RKO (cell line): ENCODE measurements around the gene SPIB.
A peak's percentile ranks its signal among the peaks of the same experiment; 100 is the strongest.
"Not testable (repeated sequence)": the region's sequence is repeated elsewhere in the genome, so short reads cannot be mapped to it uniquely, and the experiment has no call there.

Source experiments
- DNase-seq: peaks from one replicate; pipeline ENCODE4 v3.0.0-alpha.2; 2016; ENCODE audit warnings: low spot score

SPIB gene

GRCh38 chr19:50418176-50419021 is at the start of gene SPIB:
TSS of gene SPIB (plus strand) at chr19:50418938. CDS start at chr19:50418963, 25 bp downstream.
- DNase-seq: no peak

DNA sequence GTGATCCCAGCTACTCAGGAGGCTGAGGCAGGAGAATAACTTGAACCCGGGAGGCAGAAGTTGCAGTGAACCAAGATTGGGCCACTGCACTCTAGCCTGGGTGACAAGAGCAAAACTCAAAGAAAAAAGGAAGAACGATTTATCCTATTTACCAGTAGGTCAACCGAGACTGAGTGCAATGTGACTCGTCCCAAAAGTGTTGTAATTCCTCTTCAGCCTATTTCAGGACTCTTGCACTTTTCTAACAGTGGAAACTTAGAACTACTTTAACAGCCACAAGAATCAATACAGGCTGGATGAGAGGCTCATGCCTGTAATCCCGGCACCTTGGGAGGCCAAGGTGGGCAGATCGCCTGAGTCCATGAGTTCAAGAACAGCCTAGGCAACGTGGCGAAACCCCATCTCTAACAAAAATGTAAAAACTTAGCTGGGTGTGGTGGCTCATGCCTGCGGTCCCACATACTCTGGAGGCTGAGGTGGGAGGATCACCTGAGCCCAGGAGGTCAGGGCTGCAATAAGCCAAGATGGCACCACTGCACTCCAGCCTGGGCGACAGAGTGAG is 46.7 kb upstream of the SPIB start:
- no peak for DNase-seq

- DNase-seq: peak; percentile 99
These were observed 42.3 kb upstream of the SPIB start, which contains the start of gene NR1H2 for GRCh38 chr19:50376166-50377050. TSS of gene NR1H2 (plus strand) at chr19:50376457. CDS start at chr19:50377606, 1,149 bp downstream.

- DNase-seq: no peak
These were observed 41.7 kb upstream of the SPIB start for GRCh38 chr19:50377051-50377461.

DNA sequence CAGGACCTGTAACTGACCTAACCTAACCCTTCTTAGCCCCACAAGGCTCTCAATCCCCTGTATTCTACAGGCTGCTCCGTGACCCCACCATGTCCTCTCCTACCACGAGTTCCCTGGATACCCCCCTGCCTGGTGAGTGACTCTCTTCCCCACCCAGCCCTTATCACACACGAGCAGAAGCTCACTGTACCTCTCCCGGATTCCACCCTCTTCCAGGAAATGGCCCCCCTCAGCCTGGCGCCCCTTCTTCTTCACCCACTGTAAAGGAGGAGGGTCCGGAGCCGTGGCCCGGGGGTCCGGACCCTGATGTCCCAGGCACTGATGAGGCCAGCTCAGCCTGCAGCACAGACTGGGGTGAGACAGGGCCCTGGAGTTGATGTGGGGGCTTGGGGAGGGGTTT is 41.2 kb upstream of the SPIB start:
- no peak for DNase-seq

GRCh38 chr19:50378169-50378862 is 40.4 kb upstream of the SPIB start:
- DNase-seq: no peak

- no peak for DNase-seq
These were observed 39.9 kb upstream of the SPIB start for GRCh38 chr19:50378863-50379236.

- no peak for DNase-seq
These were observed 39.1 kb upstream of the SPIB start for GRCh38 chr19:50379602-50380001.

DNA sequence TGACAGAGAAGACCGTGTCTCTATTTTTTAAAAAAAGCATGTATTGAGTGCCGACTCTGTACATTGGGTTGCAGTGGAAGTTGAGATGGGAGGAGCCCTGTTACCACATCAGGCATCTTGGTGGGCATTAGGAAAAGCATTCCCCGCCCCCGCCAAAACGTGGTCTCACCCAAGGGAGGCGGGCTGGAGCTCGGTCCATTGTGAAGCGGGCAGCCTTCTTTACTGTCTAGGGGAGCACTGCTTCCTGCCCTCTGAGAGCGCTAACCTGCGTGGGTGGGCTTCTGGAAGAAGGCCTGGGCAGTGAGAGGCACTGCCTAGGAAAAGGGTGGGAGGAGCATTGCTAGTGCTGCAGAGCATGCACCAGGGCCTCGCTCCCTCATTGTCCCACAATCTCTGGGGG is 38.6 kb upstream of the SPIB start:
- no peak for DNase-seq

GRCh38 chr19:50380751-50381151 is 38.0 kb upstream of the SPIB start:
- no peak for DNase-seq

DNA sequence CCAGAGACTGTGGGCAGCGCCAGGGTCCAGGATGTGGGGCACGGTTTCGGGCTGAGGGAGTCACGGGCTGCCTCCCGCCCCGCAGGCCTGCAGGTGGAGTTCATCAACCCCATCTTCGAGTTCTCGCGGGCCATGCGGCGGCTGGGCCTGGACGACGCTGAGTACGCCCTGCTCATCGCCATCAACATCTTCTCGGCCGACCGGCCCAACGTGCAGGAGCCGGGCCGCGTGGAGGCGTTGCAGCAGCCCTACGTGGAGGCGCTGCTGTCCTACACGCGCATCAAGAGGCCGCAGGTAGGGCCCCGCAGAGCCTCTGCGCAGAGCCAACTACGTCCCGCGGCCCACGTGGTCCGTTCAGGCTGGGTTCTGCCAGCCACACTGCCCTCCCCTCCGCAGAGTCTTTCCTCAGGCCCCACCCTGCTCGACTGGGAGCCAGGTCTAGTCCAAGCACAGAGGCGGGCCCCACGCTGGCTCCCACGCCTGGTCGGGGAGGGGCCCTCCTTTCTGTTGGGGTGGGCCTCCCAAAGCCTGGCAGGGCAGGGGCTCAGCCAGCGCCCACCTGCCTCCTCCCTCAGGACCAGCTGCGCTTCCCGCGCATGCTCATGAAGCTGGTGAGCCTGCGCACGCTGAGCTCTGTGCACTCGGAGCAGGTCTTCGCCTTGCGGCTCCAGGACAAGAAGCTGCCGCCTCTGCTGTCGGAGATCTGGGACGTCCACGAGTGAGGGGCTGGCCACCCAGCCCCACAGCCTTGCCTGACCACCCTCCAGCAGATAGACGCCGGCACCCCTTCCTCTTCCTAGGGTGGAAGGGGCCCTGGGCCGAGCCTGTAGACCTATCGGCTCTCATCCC is 36.6 kb upstream of the SPIB start:
- no peak for DNase-seq

DNA sequence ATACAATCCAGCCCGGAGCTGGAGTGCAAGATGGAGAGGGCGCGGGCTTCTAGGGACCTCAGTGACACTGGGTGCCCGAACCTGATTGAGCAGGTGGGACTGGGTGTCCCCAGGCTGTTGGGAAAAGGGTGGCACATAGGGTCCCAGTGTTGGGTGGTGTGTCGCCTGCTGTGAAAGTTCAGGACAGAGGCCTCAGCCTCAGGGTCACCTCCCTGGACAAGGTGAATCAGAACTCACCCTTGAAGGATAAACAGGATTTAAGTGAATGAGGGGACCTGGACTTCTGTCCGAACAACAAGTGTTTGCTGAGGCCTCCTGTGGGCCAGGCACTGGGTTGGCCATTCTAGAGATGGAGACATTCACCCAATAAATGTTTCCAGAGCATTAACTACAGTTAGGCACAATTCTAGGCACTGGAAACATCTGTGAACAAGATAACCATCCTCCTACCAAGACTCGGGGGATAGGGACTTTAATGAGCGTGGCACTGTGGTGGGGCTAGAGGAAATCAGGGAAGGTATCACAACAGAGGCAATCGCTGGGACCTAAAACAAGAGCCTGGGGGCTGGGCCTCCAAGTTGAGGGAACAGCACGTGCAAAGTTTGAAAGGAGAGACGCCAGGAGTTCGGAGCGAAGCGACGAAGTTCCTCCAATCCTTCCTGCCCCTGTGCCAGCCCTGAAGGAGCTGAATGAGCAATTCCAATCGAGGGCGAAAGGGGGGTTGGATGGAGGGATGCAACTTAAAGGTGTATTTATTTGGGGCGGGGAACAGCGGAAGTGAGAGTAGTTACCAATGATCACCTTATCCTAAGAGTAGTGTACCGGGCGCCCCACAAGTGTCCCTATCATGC is 35.5 kb upstream of the SPIB start:
- DNase-seq: no peak

- peak; percentile 97 for DNase-seq
These were observed 34.7 kb upstream of the SPIB start, which contains the start of gene POLD1 for GRCh38 chr19:50383852-50384684. TSS of gene POLD1 (plus strand) at chr19:50384347. CDS start at chr19:50398852, 14,505 bp downstream.

DNA sequence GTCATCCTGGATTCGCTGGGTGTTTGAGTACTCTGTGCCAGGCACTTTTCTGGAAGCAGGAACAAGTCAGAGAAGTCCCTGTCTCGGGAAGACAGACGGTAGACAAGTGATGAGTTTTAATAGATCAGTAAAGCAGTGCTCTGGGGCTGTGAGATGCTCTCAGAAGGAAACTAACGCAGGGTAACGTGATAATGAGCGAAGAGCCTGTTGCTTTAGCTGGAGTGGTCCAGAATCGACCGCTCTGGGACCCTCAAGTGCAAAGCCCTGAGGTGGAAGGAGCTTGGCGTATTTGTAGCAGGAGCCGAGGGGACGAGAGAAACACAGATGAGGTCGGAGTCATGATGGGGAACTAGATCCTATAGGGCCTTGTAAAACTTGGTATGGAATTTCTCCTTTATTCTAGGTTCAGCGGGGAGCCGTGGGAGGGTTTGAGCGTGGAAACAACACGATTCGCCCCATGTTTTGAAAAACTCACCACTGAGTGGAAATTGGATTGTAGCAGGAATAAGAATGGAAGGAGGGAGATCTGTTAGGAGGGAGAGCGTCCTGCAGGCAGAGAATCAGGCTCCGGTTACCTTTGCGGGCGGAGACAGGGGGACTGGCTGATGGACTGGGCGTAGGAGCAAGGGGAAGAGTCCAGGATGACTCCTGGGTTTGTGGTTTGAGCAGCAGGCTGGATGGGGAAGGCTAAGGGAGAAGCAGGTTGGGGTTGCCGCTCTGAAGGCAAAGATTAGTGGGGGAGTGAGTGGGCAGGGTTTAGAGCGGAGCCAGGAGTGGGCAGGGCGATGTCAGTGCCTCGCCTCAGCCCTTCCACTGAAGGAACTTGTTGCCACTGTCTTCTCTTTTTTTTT is 33.8 kb upstream of the SPIB start:
- peak; percentile 57 for DNase-seq

DNA sequence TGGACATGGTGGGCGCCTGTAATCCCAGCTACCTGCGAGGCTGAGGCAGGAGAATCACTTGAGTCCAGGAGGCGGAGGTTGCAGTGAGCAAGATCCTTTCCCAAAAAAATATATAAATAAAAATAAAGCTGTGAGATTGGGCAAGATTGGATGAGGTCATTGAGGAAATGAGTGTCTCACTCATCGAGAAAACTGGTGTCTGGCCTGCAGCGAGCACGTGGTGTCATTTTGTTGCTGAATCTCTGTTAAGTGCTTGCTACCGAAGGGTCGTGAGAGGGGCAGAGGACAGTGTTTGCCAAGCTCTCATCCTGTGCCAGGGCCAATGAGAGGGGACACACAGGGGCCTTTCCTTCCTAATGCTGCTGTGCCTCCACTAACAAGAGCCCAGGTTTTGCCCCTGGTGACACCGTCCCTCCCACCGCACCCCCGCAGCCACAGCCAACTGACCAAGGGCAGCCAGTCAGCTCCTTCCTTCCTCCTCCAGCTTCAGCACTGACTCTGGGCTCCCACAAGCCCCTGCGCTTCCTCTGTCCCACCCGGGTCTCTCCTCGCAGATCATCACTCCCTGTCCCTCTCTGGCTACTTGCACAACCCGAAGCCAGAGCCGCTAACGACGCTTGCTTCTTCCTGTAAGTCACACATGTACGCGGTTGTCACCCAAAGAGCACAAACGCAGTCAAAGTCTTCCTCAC is 31.4 kb upstream of the SPIB start:
- DNase-seq: peak; percentile 55

DNA sequence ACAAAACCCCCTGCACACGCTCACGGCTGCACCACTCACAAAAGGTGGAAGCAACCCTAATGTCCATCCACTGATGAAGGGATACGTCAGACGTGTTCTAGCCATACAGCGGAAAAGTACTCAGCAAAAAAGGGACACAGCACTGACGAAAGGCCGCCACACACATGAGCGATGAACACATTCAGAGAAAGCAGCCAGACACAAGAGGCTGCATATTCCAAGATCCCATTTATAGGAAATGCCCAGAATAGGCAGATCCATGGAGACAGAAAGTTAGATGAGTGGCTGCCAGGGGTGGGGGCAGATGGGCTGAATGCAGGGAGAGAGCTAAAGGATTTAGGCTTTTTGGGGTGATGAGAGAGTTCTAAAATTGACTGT is 30.9 kb upstream of the SPIB start:
- DNase-seq: no peak

DNA sequence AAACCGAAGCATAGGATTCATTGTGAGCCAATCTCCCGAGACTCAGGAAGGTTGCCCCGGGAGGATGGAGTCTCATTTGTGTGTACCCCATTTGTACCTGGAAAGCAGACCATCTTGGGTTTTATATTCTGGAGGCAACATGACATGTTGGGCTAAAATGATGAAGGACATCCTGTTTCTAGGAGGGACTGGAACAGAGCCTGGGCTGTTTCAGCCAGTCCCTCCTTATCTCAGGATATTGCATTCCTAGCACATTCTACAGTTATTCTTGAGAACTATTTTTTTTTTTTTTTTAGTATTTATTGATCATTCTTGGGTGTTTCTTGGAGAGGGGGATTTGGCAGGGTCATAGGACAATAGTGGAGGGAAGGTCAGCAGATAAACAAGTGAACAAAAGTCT is 28.4 kb upstream of the SPIB start:
- DNase-seq: not testable (repeated sequence)

GRCh38 chr19:50390952-50391351 is 27.8 kb upstream of the SPIB start:
- not testable (repeated sequence) for DNase-seq
